Endothelial cell of umbilical vein (primary cell): ENCODE results near the gene NHS. TPM values are rescaled to one million over a fixed set of nuclear protein-coding genes. Genes with fewer than 3 reads are reported as not detected.

Experiments
- BruUV-seq: library from RNA; stranded (reverse); fragments of 400-500 nt; replicated peaks from 2 replicates; lab custom pipeline; 2021; lab: Mats Ljungman, UMichigan
- CTCF ChIA-PET: fragments of 300-600, 350-600 bp; sonication (Branson Sonifier 250); formaldehyde crosslinking; loops from one replicate; lab custom pipeline; 2021; ENCODE audit warnings: antibody characterized with exemption, inconsistent platforms; lab: Charles Lee
- POLR2A ChIA-PET: fragments of 300-600, 350-600 bp; sonication (Branson Sonifier 250); formaldehyde crosslinking; loops from one replicate; lab custom pipeline; 2021; ENCODE audit warnings: antibody characterized with exemption, inconsistent platforms; lab: Charles Lee
- DNase-seq: peaks from one replicate; pipeline ENCODE4 v3.0.0-alpha.2; 2011; ENCODE audit warnings: low read depth, low spot score
- FAIRE-seq: peaks from 2 replicates; lab custom pipeline; 2011; peaks lifted over from hg19 to GRCh38; lab: Jason Lieb, UNC
- H2AFZ ChIP-seq: 2 replicates; pipeline ENCODE4 v1.6.0; 2012; ENCODE audit warnings: low read depth, low read length, control low read depth, inconsistent platforms
- H3K27ac ChIP-seq: 2 replicates; pipeline ENCODE4 v1.5.1; 2011; ENCODE audit warnings: low read depth, mild to moderate bottlenecking, control low read depth, low read length, moderate library complexity; ENCODE audit not compliant: insufficient read depth
- H3K27me3 ChIP-seq, 2 experiments: 2 replicates each; pipeline versions ENCODE4 v1.6.0 to v1.6.1; 2011; ENCODE audit warnings: low read length in 2 of 2, mixed read lengths in 1 of 2; ENCODE audit not compliant: control insufficient read depth in 2 of 2, insufficient read depth in 2 of 2
- H3K36me3 ChIP-seq, 2 experiments: 2 replicates in 1 of 2; 3 replicates in 1 of 2; pipeline ENCODE4 v1.5.1; 2011; ENCODE audit warnings: low read length in 2 of 2, mild to moderate bottlenecking in 1 of 2, moderate library complexity in 1 of 2; ENCODE audit not compliant: control insufficient read depth in 2 of 2, insufficient read depth in 2 of 2; ENCODE audit errors: extremely low read depth in 1 of 2
- H3K4me1 ChIP-seq: 3 replicates; pipeline ENCODE4 v1.5.1; 2011; ENCODE audit warnings: mild to moderate bottlenecking, low read length; ENCODE audit not compliant: control insufficient read depth, insufficient read depth; ENCODE audit errors: extremely low read depth
- H3K4me2 ChIP-seq: 2 replicates; pipeline ENCODE4 v1.6.1; 2011; ENCODE audit warnings: low read length, control low read depth, mixed read lengths; ENCODE audit not compliant: insufficient read depth
- H3K4me3 ChIP-seq, 3 experiments: fragments of 200-600 bp in 1 of 3; sonication (generic), shearing (Covaris generic) in 1 of 3; replicated peaks in 1 of 3; 2 replicates each; pipeline ENCODE4 v1.5.1; 2011 to 2016; ENCODE audit warnings: control low read depth in 3 of 3, low read length in 3 of 3, mild to moderate bottlenecking in 2 of 3, inconsistent platforms in 1 of 3, low read depth in 1 of 3, moderate library complexity in 1 of 3; ENCODE audit not compliant: insufficient read depth in 1 of 3
- H3K79me2 ChIP-seq: 2 replicates; pipeline ENCODE4 v1.6.0; 2012; ENCODE audit warnings: low read length, inconsistent platforms; ENCODE audit not compliant: control insufficient read depth, insufficient read depth
- H3K9ac ChIP-seq: replicated peaks from 2 replicates; pipeline ENCODE3; 2011; ENCODE audit warnings: low read length, control low read depth; ENCODE audit not compliant: insufficient read depth; ENCODE audit errors: extremely low read depth
- H3K9me1 ChIP-seq: replicated peaks from 3 replicates; pipeline ENCODE4 v1.6.0; 2011; ENCODE audit warnings: mild to moderate bottlenecking, low read length; ENCODE audit not compliant: control insufficient read depth, insufficient read depth; ENCODE audit errors: extremely low read depth
- H3K9me3 ChIP-seq: replicated peaks from 2 replicates; pipeline ENCODE4 v1.5.1; 2012; ENCODE audit warnings: low read length, inconsistent platforms; ENCODE audit not compliant: control insufficient read depth, insufficient read depth
- H4K20me1 ChIP-seq: replicated peaks from 2 replicates; pipeline ENCODE3; 2011; ENCODE audit warnings: mild to moderate bottlenecking, low read length; ENCODE audit not compliant: control insufficient read depth, insufficient read depth; ENCODE audit errors: extremely low read depth
- CTCF ChIP-seq, 2 donors: IDR thresholded peaks; 1 replicate in 1 of 2; 2 replicates in 1 of 2; pipeline ENCODE4 v1.5.1; 2011; ENCODE audit warnings: low read length in 2 of 2, mild to moderate bottlenecking in 2 of 2, moderate library complexity in 2 of 2, control low read depth in 1 of 2, inconsistent platforms in 1 of 2, low read depth in 1 of 2; ENCODE audit not compliant: insufficient read depth in 1 of 2; ENCODE audit errors: extremely low read depth in 1 of 2
- EZH2 ChIP-seq: IDR thresholded peaks from 2 replicates; pipeline ENCODE4 v1.6.1; 2012; ENCODE audit warnings: borderline replicate concordance, low read depth, mild to moderate bottlenecking, moderate library complexity, low read length, inconsistent platforms; ENCODE audit not compliant: severe bottlenecking
- FOS ChIP-seq: IDR thresholded peaks from 2 replicates; pipeline ENCODE4 v1.6.1; 2011; ENCODE audit warnings: mild to moderate bottlenecking, low read length, moderate library complexity, borderline replicate concordance; ENCODE audit not compliant: insufficient read depth
- GATA2 ChIP-seq: IDR thresholded peaks from 2 replicates; pipeline ENCODE4 v1.7.0; 2011; ENCODE audit warnings: low read depth, mild to moderate bottlenecking, moderate library complexity, mixed read lengths, low read length; ENCODE audit not compliant: insufficient read length, insufficient read depth
- JUN ChIP-seq: IDR thresholded peaks from 2 replicates; pipeline ENCODE4 v1.6.1; 2011; ENCODE audit warnings: borderline replicate concordance, low read depth; ENCODE audit not compliant: insufficient read length, insufficient read depth
- MAX ChIP-seq: IDR thresholded peaks from 2 replicates; pipeline ENCODE4 v1.6.1; 2011; ENCODE audit not compliant: insufficient read depth, insufficient read length
- MYC ChIP-seq: IDR thresholded peaks from one replicate; pipeline ENCODE4 v1.6.1; 2011; ENCODE audit warnings: mild to moderate bottlenecking, low read depth, low read length
- POLR2A ChIP-seq: IDR thresholded peaks from 2 replicates; pipeline ENCODE4 v1.6.1; 2012; ENCODE audit warnings: low read depth, mild to moderate bottlenecking, control low read depth, low read length
- POLR2AphosphoS5 ChIP-seq: IDR thresholded peaks from 2 replicates; pipeline ENCODE4 v1.6.1; 2012; ENCODE audit warnings: low read depth, mild to moderate bottlenecking, control low read depth, low read length, moderate library complexity; ENCODE audit not compliant: insufficient read depth
- dilution Hi-C: fragments of 300-500 bp; cut with MboI; formaldehyde crosslinking; loops from one replicate; pipeline ENCODE4 v1.15.0; 2019; ENCODE audit warnings: low sequenced_read_pairs; ENCODE audit not compliant: extremely low pct_ligation_motif_present
- intact Hi-C: fragments of 100-400 bp; cut with micrococcal nuclease; formaldehyde crosslinking; loops from one replicate; pipeline ENCODE4 v1.10.0; 2022
- polyA plus RNA-seq, 4 experiments: library from polyadenylated mRNA; depleted of rRNA in 3 of 4; stranded (reverse) in 3 of 4; unstranded in 1 of 4; fragments of >200 nt; gene quantifications; 2 replicates each; pipeline versions ENCODE4 v1.2.1 to v1.2.3, GENCODE V29; 2011 to 2012; ENCODE audit warnings: missing spikeins in 1 of 4
- total RNA-seq: library from RNA; stranded (reverse); gene quantifications from 2 replicates; pipeline ENCODE4 v1.2.3, GENCODE V29; 2021

Gene NHS
- total and polyA plus RNA-seq, 2 donors (not counting 3 experiments of a cell fraction or from before 2014, with no cell fraction given) = 0.07 to 0.46 TPM

- H3K27me3 ChIP-seq = no peaks in the 10 kb centered on the region
- CTCF ChIA-PET = no interaction called here
- peaks cover 56% of the 10 kb centered on the region for H3K4me1 ChIP-seq
- intact Hi-C loops = no loop called here
- H3K9ac ChIP-seq = no peak overlapping the region
- no peak overlapping the region for H3K27ac ChIP-seq
- DNase-seq = no peak
- H2AFZ ChIP-seq = no peak overlapping the region
- H3K36me3 ChIP-seq = no peaks in the 10 kb centered on the region
- H4K20me1 ChIP-seq = no peaks in the 10 kb centered on the region
- dilution Hi-C loops = no loop called here
- TF ChIP-seq FOS (no peak), JUN (no peak), EZH2 (no peak), MAX (no peak), POLR2A (no peak), GATA2 (no peak), CTCF (IDR thresholded peaks at IDR 0.05; ENCODE audit: extremely low read depth in 1 of 2, insufficient read depth in 1 of 2, low read depth in 1 of 2, low read length in 2 of 2) (no peak), POLR2AphosphoS5 (no peak), MYC (no peak)
- H3K4me2 ChIP-seq = no peak overlapping the region
- H3K4me3 ChIP-seq = no peak overlapping the region
- no peaks in the 10 kb centered on the region for H3K9me3 ChIP-seq
- BruUV-seq = no TSS peak
- POLR2A ChIA-PET = no interaction called here
- no peaks in the 10 kb centered on the region for H3K9me1 ChIP-seq
- no peaks in the 10 kb centered on the region for H3K79me2 ChIP-seq
- no peak for FAIRE-seq
Measured at GRCh38 chrX:17631647-17632046, 256.6 kb downstream of the NHS start.
